Measurements from ENCODE around the gene FCHSD2.
"Not testable (repeated sequence)": the region's sequence is repeated elsewhere in the genome, so short reads cannot be mapped to it uniquely, and the experiment has no call there.

Gene FCHSD2

DNA sequence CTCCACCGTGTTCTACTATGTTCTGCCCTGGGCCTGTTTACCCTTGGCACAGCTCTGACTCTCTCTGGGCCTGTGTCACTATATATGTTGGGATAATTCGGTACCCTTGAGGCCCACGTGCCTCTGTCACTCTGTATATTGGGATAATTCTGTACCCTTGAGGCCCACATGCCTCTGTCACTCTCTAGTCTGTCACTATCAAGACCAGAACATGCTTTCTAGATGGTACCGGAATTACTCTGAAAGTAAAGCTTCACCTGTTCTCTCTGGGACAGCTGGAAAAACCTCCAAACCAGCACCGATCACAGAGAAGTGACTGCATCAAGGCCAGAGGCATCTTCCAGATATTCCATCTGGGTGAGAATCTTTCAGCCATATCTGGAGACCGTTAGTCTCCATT lies 9.3 kb upstream of the FCHSD2 start:
- DNase-seq (ENCODE audit: low read depth): no peak

DNA sequence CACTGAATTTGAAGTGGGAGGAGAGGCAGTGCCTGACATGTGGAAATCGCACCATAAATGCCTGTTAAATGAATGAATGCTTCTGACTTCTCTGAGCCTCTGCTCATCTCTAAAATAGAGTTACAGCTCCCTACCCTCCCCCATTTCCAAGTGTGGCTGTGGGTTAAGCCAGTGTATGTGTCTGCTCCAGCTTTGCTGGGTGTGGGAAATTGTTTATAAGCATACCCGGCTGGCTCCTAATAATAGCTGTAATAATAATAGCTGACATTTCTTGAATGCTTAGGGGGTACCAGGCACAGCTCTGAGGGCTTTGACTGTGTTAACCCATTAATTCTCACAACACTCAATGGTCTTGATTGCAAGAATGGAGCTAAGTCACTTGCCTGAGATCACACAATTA lies 7.0 kb upstream of the FCHSD2 start:
- no peak for DNase-seq (ENCODE audit: low read depth)

DNA sequence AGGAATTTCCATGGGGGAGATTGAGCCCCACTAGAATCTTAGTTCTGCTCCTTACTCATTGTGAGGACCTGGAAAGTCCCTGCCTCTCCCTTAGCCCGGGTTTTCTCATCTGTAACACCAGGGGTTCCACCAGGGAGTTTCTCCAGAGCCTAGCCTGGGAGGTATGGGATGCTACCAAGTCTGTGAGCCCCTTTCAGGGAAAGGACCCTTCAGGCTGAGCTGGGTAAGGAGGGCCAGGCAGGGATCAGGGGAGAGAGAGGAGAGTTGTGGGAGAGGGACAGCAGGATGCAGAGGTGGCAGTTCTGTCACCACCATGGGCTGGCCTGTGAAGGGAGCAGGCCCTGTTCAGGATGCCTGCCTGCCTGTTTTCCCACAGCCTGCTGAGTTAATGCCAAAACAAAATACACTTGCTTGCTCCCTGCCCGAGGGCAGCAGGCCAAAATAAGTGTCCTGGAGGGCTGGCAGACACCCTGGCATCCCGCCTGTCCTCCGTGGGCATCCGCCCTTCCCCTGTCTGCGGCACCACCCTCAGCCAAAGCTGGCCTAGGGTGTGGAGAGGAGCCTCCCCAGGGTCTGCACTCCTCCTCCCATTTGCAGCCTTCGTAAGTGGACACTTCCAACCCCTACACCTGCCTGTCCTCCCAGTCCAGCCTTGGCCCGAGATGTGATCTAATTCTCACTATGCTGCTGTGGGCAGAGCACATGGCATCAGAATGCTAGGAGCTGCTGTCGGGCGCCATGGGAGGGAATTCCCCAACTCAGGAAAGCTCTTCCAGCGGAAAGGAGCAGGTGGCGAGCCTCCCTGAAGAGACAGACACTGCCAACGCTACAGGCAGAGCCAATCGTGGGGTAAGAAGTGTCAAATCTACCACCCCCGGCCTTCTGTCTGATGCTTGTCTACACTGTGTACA lies 5.9 kb upstream of the FCHSD2 start:
- no peak for DNase-seq (ENCODE audit: low read depth)

DNA sequence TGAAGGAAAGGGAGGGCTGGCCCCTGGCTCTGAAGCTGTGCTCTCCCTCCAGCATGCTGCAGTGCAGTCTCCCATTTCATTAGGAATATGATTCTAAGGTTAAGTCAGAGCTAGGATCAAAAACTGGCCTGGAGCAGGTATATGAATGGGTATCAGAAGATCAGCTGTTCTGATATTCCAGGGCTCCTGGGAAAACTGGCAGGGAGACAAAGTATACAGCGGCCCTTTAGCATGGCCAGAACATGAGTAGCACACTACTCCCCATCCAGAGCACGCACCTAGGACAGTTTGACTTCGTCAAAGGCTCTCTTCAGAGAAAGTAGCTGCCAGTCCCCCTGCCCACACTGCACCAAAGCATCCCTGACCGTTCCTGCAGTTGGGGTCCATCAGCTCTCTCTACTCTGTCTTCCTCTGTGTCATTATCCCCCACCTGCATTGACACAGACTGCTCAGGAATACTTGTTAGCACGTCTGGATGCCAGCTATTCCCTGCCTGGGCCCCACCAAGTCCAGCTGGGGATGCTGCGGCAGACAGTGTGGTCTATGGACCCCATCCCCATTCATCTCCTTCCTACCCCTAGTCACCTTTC lies 4.0 kb upstream of the FCHSD2 start:
- no peak for DNase-seq (ENCODE audit: low read depth)

DNA sequence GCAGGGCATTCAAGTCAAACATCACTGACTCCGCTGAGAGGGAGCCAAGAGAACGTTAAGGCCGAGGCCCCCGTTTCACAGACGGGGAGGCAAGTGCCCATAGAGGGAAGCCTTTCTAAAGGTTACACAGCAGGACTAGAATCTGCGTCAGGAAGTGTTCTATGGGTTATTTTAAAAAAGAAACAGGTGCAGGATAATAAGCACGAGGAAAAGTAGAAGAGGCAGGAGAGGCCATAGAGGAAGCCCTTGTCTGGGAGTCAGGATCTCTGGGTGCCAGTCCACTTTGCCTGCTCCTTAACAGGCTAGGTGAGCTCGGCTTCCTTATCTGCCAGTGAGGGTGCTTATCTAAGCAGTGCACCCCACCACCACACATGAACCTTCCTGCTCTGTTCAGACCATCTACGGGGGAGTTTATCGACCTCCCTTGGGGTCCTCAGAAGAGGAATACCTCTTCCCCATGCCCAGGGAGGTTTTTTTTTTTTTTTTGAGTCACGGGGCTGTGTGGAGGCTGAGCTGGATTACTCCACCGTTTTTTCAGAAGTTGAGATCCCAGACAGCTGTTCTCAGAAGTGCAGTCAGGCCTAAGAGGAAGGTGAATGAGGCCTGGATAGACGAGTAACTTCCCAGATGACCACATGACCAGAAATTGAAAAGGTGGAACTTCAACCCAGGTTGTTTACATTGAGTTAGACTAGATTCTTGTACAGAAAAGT lies 1.2 kb upstream of the FCHSD2 start:
- no peak for DNase-seq (ENCODE audit: low read depth)

DNA sequence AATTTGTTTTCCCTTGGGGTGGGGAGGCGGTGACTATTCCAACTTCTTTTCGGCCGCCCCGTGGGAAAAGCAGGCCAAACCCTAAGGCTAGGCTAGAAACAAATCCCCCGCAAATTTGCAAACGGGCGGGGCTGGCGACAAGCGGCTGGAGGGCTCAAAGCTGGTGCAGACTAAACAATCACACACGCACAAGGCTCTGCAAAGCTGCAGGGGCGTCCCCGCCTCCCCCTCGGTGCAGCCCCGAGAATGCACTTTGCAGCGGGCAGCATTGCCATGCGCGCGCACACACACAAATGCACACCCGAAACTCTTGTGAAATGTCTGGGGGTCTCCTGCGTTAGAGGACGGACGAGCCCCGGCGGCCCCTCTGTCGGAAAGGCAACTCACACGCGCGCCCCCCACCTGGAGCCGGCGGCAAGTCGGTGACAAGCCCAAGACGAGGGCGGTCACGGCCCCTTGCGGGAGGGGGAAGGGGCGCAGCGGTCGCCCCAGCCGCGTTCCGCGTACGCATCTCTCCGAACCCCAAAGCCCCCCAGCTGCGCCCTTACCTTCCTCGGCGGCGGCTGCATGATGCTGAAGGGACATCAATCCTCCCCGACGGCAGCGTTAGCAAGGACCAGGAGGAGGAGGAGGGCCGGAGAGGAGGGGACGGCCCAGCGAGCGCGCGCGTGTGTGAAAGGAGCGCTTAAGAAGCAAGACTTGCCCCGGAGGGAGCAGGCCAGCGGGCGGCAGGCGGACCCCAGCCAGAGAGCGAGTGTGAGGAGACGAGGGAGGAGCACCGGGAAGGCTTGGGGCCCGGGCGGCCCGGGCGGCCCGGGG lies 600 bp downstream of the FCHSD2 start:
- peak; percentile 53 for DNase-seq (ENCODE audit: low read depth)

DNA sequence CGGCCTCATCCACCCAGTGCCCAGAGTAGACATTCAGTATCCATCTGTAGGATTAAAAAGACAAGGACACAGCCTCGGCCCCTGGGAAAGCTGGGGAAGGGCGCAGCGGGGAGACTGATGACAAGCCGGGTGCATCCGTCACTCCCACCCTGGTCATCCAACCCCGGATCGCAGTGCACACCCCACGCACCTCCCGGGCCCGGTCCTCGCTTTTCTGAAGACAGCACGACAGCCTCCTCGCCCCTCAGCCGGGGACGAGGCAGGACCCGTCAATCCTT lies 1.1 kb downstream of the FCHSD2 start:
- peak; percentile 7 for DNase-seq (ENCODE audit: low read depth)

DNA sequence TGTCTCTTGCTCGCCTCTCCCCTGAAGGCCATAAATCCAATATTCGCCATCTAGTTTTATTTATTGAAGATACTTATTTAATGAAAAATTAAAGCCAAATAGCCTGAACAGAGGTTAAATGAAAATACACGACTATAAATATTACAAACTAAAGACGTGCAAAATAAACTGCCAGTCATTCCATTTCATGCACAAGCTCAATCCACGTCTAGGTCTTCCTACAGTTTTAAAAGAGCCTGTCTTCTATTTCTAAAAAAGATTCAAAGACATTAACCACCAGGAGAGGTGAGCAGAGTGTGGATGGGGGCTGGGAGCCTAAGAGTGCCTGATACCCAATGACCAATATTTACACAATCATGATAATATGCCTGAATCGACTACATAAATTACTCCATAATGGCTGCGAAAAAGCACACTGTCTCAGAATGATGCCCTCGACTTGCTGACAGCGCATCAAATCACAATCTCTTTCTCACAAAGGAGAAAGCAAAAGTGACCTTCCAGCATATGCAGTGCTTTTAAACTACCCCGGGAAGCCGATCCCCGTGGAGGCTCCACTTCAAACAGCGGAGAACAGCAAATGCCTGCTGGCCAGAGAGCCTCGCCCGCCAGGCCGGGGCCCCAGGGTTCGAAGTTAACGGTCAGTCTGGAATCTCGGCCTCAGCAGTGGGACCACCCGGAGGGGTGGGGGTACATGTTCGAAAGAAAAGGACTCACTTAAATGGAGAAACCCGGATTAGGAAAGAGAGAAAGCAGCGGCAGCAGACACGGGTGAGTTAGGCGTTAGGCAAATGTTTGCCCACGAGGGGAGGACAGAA lies 1.7 kb downstream of the FCHSD2 start:
- DNase-seq (ENCODE audit: low read depth): no peak

DNA sequence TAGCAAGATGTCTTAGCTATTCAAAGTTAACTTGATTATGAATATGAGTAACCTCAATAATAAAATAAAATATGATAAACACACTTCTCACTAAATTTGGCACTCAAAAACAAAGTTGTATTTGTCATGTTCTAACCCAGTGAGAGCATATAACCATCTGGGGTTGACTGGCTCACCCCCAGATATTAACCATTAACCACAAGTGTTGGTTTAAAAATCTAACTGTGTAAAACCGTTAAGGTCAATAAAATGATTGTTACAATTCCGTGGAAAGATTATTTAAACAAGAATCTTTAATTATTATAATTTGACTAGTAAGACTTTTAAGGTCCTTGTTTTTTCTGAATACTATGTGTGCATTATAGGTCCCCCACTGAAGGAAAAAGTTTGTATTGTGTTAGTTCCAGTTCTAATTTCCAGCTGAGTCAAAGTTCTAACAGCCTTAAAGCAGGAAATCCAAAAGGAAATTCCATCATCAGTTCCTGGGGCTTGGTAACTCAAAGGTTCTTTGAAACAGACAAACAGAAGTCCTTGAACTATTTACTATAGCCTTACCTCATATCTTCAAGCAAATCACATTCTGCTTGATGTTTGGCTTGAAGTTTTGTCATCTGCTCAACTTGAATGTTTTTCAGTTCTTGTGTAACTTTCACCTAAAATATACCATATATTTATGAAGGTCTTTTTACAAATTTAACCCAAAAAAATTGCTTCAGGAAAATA lies 2.5 kb downstream of the FCHSD2 start:
- DNase-seq (ENCODE audit: low read depth): no peak

DNA sequence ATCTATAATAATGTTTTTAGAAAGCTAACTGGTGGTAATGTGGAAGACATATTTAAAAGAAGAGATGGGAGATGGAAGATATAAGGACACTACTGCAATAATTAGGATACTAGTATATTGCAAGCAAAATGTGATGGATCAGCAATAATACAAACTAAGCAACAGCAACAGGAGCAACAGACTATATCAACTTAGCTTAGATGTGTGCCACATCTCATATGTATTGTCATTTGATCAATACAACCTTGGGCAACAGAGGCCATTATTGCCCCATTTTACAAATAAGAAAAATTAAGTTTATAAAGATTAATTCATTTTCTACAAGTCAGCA lies 4.2 kb downstream of the FCHSD2 start:
- no peak for DNase-seq (ENCODE audit: low read depth)

DNA sequence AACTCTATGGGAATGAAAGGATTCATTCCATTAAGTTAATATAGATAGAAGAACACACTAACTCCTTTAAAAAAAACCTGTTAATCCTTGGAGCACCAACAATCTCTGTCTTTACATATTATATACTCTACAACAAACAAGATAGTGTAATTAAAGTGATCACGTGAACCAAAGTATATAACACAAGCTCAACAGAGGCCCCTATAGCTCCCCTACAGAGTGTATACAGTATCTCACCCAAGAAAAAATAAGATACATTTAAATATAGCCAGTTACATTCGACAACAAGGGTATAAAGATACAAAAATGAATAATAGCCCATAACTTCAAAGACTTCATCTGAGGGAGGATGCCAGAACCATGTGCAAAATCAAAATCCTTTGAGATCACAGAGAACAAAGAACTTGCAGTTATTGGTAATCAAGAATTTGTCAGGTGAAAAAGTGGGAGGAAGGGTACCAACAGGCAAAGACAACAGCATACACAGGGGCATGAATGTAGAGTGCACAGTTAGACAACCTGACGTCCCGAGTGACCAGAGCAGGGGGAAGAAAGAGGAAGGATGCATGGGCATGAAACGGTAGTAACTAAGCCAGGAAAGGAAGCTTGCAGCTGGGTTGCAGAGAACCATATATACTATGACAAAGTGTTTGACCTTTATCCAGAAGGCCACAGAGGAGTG lies 4.7 kb downstream of the FCHSD2 start:
- DNase-seq (ENCODE audit: low read depth): no peak

DNA sequence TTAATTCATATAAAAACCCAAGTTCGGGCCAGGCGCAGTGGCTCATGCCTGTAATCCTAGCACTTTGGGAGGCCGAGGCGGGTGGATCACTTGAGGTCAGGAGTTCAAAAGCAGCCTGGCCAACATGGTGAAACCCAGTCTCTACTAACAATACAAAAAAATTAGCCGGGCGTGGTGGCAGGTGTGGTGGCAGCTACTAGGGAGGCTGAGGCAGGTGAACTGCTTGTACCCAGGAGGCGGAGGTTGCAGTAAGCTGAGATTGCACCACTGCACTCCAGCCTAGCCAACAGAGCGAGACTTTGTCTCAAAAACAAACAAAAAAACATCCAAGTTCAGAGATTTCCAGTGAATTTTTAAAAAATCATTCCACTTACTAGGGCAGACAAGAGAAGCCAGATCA lies 5.4 kb downstream of the FCHSD2 start:
- not testable (repeated sequence) for DNase-seq (ENCODE audit: low read depth)

DNA sequence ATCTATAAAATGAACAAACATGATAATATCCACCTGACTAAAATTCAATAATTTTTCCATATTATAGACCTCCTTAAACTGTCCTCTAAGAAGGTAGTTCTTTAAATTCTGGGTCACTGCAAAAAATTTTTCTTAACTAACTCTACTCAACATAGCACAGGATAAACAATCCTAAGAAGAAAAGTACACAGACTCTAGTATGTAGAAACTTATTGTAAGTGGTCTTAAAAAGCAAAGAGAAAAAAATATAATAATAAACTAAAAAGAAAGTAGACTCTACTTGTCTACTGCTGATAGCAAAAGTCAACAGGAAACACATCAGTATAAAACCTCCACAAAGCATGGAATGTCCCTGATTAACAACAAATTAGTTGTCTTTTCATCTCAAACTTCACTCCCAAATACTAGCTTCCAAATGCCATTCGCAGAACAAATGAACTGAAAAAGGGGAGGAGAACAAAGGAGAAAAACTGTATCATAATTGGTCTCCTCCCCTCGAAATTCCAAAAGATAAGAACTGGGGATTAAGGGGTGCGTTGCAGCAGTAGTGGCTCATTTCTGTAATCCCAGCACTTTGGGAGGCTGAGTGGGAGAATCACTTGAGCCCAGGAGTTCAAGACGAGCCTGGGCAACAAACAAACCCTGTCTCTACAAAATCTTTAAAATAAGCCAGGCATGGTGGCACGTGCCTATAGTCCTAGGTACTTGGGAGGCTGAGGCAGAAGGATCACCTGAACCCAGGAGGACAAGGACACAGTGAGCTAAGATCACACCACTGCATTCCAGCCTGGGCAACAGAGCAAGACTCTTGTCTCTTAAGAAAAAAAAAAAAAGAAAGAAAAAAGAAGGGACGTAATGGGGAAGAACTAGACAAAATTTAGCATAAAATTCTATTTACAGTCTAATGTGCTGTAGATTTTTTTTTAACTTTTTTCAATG lies 6.5 kb downstream of the FCHSD2 start:
- no peak for DNase-seq (ENCODE audit: low read depth)

DNA sequence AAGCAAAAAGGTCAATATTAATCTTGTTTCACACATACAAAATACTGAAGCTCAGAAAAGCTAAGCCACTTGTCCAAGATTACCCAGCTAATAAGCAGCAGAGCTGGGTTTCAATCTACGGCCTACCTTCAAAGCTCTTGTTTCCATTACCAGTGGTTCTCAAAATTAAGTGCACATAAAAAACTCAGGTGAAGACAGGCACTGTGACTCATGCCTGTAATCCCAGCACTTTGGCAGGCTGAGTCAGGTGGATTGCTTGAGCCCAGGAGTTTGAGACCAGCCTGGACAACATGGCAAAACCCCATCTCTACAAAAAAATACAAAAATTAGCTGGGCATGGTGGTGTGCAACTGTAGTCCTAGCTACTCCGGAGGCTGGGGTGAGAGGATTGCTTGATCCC lies 9.8 kb downstream of the FCHSD2 start:
- not testable (repeated sequence) for DNase-seq (ENCODE audit: low read depth)

DNA sequence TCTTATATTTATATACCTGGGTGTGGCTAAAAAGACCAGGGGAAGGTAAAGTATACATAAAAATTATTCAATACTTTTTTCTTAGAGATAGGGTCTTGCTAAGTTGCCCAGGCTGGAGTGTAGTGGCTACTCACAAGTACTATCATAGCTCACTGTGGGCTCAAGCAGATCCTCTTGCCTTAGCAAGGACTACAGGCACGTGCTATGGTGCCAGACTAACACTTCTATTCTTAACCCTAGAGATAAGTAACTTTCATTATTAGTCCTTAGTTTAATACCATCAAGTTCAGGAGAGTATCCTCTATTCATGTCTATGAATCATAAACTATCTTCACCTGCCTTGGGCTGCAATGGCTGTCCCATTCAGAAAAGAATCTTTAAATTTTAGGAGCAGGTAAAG lies 11.9 kb downstream of the FCHSD2 start:
- DNase-seq (ENCODE audit: low read depth): no peak

DNA sequence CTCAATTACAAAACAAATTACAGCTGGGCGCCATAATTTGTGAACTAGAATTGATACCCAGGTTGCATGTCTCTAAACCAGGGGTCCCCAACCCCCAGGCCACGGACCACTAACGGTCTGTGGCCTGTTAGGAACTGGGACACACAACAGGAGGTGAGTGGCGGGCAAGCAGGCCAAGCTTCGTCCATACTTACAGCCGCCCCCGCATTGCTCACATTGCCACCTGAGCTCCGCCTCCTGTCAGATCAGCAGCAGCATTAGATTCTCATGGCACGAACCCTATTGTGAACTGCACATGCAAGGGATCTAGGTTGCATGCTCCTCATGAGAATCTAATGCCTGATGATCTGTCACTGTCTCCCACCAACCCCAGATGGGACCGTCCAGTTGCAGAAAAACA lies 12.9 kb downstream of the FCHSD2 start:
- DNase-seq (ENCODE audit: low read depth): no peak

DNA sequence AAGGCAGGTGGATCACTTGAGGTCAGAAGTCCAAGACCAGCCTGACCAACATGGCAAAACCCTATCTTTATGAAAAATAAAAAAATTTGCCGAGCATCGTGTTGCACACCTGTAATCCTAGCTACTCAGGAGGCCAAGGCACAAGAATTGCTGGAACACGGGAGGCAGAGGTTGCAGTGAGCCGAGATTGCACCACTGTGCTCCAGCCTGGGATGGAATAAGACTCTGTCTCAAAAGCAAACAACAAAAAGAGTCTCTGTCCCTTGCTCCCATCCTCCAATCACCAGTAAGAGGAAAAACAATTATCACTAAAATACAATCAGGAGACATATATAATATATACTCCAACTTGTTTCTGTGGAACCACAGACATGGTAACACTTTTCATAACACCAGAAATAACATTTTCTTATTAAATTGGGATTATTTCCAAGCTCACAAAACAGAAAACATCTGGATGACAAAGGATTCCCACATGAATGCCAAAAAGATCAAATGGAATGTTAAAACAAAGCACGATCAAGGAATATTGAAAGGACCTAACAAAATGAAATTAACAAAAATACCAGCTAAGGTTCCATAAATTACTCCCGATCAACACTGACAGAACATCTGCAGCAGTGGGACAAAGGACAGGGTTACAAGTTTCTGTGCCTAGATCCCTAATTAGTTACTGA lies 15.2 kb downstream of the FCHSD2 start:
- DNase-seq (ENCODE audit: low read depth): no peak

DNA sequence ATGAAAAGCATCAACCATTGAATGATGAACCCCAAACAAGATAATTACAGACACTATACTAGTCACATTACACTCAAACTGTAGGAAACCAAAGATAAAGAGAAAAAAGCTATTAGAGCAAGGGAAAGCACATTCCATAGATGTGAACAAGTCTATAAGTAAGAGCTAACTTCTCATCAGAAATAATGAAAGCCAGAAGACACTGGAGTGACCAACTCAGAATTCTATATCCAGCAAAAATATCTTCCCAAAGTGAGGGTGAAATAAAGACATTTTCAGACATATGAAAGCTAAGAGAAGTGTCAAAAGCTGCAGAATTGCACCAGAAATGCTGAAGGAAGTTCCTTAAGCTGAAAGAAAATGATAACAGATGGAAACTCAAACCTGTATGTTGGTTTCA lies 17.3 kb downstream of the FCHSD2 start:
- no peak for DNase-seq (ENCODE audit: low read depth)

DNA sequence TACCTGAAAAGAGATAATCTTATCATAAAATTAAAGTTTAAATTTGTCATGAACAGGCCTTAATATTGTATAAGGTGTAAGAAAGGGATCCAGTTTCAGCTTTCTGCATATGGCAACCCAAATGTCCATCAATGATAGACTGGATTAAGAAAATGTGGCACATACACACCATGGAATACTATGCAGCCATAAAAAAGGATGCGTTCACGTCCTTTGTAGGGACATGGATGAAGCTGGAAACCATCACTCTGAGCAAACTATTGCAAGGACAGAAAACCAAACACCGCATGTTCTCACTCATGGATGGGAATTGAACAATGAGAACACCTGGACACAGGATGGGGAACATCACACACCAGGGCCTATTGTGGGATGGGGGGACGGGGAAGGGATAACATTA lies 18.2 kb downstream of the FCHSD2 start:
- DNase-seq (ENCODE audit: low read depth): not testable (repeated sequence)
